HTR-8/SVneo (cell line): ENCODE measurements around the gene SSPN.

Experiments used
- DNase-seq: peaks from one replicate; pipeline ENCODE4 v3.0.0; 2011; ENCODE audit warnings: low spot score, mixed read lengths; ENCODE audit not compliant: insufficient read length
- FAIRE-seq: peaks from 2 replicates; lab custom pipeline; 2011; peaks lifted over from hg19 to GRCh38; lab: Jason Lieb, UNC

The SSPN gene

DNA sequence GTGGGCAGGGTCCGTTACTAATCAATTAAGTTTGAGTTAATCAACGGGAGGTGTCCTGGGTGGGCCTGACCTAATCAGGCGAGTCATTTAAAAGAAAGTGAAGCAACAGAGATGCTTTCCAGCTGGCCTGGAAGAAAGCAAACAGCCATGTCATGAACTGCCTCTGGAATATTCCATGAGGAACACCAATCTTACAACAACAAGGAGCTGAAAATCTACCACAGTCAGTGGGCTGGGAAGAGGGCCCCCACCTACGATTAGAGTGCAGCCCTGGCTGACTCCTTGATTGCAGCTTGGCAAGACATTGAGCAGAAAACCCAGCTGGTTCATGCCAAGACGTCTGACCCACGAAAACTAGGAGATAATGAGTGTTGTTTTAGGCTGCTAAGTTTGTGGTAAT lies 56.2 kb downstream of the SSPN start:
- DNase-seq (no peak), FAIRE-seq (peak; percentile 69)

DNA sequence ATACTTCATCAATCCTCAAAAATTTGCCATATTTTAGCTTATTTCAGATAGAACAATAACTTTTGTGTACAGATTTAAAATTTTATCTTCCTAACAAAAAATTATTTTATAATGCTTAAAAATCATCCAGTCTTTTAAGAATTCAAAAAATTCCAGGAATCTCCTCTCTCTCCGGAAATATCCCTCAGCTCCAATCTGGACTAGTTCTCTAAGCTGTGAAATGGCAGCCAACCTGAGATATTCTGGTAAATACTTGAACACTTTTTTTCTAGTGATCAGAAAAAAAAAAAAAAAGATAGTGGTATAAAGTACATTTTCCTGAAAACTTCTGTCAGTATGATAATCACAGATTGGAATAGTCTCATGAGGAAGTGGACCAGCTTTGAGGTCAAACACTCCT lies 57.6 kb downstream of the SSPN start:
- FAIRE-seq (no peak), DNase-seq (no peak)

DNA sequence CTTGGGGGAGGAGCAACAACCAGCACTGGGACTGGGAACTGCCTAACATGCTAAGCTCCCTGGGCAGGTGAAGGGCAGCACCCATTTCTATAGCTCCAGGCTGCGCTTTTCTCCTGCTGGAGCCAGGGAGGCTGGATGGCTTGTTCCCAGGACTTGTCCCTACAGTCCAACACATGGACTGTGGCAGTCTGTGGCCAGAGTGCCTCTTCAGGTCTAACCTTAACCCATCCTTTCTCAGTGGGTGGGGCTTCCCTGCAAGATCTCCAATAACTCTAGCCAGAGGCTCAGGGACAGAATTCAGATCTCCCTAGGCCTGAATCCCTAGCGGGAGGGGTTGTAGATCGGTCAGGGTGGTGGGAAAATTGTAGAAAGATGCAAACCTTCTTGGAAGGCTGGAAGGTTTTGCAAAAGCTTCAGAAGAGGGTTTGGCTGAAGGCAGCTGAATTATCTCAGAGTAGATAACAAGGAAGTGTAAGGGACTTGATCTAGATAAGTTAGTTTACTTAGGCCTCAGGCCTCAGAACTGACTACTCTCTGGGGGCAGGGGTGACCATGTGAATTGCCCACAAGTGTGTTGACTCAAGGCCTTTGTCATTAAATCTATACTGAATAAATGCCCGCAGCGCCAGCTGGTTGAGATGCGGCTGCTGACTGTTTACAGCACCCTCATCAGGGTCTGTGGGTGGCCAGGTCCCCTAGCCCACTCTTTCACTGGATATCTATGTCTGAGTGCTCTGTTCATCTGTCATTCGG lies 60.7 kb downstream of the SSPN start:
- no peak for DNase-seq
- no peak for FAIRE-seq

DNA sequence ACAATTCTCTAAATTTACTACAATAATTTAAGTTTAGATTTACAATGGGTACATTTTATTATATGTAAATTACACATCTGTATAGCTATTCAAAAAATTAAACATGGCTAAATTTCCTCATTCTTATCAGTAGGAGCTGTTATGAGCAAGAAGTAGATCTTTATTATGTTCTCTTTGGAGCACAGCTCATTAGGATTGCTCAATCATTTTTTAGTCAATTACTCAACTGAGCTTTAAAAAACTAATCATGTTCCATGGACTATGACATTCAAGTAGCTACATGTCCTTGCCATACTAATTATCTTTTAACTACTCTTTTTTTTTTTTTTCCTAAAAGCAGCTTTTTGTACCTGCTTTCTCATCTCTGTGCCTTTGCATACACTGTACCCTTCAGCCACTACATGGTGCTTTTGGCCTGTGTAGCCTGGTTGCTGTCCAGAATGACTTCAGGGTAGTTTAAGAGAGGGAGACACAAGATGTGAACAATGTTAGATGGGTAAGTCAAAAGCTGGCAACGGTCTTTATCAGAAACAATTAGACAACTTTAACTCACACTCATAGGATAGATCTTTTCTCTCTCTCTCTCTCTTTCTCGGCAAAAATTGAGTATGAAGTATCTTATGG lies 69.0 kb downstream of the SSPN start:
- no peak for FAIRE-seq
- no peak for DNase-seq

DNA sequence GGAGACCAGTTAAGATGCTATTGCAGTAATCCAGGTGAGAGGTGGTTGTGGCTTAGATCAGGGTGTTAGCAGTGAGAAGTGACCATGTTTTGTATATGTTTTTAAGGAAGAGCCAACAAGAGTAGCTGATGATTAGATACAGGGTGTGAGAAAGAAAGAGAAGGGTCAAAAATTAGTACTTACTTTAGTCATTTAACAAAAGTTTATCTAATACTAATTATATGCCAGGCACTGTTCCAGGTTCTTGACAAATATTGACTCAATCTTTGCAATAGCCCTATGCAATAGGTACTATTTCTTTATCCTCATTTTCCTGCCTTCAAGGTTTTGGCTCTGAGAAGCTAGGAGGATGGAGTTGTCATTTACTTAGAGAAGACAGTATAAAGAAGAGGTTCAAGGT lies 70.2 kb downstream of the SSPN start:
- DNase-seq = no peak
- no peak for FAIRE-seq

DNA sequence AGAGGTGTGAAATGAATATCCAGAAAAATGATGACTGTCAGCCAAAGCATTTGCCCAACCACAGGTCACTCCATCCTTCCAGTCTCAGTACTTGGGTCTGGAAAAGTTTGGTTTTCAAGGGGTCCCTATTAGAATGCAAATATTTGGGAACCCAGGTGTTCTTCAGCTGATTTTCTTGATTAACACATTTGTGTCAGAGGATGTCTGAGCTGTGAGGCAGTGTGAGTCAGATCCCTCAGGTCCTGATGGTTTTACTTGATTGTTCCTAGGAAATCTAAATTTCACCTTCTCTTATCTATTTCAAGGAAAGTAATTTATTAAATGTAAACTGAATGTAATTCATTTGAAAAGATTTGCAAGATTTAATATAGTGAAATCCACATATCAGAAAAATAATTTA lies 71.5 kb downstream of the SSPN start:
- no peak for FAIRE-seq
- no peak for DNase-seq

DNA sequence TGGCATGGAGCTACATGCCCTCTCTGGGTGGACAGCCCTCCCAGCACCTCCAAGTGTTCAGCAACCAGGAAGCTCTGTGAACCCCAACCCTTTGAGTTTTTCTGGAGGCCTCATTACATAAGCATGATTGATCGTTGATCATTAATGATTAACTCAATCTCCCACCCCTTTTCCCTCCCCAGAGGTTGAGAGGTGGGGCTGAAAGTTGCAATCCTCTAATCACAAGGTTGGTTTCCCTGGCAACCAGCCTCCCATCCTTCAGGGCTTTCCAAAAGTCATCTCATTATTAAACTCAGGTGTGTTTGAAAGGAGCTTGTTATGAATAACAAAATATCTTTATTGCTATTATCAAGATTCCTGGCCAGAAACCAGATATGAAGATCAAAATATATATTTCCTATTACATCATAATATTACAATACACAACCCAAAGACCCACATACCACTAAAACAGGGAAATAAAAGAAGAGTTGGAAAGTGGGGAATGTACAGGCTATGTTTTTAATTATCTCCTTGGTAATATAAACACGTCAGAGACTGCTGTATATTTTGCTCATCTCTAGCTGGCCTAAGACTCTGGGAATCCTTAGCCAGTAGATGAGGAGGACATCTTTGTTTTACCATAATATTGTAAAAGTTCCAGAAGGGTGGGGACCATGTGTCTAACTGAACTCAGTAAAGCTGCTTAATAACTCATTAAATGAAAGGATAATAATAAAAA lies 73.6 kb downstream of the SSPN start:
- no peak for FAIRE-seq
- no peak for DNase-seq

DNA sequence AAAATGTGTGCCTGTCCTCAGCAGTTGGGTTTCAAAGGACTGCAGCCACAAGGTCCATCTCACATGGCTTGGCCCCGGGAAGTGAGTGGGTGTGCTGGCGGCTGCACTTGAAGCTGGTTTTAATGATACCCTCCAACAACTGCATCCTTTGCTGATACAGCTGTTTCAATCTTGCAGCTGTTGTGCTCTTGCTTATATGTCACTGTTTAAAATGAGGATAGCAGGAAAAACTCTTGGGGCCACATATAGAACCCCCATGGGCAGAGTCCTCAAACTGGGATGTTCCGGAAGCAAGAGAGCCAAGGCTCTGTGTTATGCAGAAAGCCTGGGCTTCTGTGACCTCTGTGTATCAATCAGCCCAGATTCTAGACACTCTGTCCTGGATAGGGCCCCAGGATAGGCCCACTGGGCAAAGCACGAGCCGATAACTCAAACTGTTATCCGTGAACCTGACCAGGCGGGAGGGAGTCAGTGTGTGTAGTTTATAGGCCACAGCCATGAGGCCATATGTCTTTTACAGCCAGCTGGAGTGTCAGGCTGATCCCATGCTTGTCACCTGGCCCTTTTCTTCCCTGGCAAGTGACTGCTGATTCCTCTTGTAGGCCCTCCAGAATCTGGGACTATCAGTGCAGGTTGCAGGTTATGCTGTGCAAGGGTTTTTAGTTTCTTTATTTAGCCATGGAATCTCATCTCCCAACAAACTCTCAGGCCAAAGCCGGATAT lies 74.3 kb downstream of the SSPN start:
- no peak for FAIRE-seq

DNA sequence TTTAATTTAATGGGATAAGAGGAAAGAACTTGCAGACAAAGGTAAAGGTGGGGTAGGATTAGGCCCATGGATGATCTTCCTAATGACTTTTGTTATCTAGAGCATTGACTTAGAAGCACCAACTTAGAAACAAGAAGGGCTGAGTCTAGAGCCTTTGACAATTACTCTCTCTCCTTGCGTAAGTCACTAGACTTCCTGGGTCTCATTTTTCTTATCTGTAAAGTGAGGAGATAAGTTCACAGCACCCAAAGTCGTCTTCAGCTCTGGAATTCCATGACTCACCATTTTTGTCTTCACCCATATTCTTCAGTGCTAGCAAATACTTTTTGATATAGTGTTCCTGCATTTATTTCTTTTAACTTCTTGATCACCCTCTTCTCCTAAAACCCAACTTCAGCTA lies 75.7 kb downstream of the SSPN start:
- FAIRE-seq (no peak), DNase-seq (peak; percentile 32)

More for the DNA sequence above, 74.3 kb downstream of the SSPN start:
- no peak for DNase-seq

DNA sequence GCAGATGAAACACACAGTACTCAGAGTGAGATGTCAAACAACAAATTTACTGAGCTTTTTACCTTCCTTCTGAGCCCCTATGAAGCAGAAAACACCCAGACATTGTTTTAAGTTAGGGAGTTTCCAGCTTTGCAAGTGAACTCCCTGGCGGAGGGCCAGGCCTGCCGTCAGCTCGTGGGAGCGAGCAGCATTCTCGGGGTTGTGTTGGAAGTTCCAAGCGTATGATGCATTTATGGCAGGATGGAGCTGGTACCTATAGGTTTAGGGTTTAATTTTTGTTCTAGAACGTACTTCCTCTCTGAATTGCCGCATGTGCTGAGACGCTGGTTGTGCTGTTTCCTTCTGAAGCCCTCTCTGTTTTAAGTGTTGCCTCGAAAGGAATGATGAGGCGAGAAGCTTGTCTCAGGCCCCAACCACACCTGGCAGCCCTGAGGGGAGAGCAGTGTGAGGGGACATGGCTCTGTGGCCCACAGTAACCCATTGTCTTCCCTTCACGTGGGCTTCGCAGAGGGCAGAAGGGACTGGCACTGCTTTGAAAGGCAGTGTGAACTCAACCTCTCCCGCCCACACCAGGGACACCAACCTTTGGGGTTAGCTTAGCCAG lies 76.6 kb downstream of the SSPN start:
- FAIRE-seq (peak; percentile 82), DNase-seq (peak; percentile 44)

DNA sequence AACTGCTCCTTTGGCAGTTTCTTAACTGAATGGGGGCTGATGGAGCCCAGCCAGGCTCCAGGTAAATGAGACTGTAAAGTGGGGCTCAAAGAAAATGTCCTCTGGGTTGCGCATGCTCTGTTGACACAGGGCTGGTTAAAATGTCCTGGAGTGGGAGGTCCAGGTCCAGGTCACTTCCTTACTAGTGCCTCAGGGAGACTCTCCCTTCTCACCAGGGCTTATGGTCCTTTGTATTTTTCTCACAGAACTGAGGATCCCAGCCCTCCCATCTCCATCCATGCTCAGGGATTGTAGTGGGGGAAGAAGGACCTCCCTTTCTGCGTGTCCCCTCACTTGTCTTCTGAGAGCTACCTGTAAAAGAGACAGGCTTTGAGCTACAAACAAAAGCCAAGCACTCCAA lies 77.5 kb downstream of the SSPN start:
- no peak for FAIRE-seq

DNA sequence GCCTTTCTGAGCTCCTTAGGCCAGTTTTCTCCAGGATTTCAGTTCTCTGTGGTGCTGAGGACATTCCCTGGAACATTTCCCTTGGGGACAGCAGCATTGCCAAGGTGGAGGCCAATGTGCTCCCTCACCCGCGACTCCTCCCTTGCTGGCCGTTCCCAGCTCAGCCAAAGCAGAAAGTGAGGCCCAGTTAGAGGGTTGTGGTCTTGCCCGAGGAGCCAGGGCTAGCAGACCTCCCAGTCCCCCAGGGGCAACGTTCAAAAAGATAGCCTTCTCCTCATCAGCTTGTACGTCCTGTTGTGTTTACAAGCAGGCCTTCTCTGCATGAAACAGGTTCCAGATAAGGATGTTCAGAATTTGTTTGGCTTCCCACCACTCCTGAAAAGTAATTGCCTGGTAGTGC lies 78.4 kb downstream of the SSPN start:
- peak; percentile 9 for FAIRE-seq

More for the DNA sequence above, 77.5 kb downstream of the SSPN start:
- no peak for DNase-seq

DNA sequence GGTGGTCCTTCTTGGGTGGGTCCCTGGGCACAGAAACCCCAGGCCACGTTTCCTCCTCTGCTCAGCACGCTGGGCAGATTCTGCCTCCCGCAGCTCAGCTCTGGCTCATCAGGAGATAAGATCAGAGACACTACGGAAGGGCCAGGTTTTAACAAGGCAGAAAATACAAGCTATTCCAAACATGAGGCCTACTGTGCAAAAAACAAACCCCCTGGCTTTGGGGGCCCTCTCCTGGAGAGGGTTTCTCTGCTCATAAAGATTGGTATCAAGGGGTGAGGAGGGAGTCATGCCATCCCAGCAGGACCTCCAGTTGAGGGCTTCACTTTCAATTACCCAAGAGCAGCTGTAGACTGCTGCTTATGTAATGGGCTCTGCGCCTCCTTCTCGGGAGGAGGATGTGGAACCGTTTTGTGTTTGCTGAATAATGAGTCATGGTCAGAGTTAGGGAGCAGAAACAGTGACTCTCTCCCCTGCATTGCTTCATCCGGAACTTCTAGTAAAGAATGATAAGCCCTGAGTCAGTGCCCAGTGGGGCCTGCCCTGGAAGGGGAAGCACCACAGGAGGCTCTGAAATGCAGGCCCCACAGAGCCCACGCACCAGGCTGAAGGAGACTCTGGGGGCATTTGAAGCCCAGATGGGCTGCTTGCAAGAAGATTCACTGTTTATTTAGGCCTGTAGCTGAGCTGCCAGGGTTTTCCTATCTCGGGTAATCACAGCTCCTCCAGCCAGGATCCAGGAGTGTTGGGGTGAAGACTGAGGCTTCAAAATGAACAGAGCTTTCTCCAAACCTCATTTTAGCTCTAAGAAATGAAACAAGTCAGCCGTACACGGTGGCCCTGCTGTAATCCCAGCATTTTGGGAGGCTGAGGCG lies 79.3 kb downstream of the SSPN start:
- DNase-seq = peak; percentile 94

More for the DNA sequence above, 78.4 kb downstream of the SSPN start:
- no peak for DNase-seq

DNA sequence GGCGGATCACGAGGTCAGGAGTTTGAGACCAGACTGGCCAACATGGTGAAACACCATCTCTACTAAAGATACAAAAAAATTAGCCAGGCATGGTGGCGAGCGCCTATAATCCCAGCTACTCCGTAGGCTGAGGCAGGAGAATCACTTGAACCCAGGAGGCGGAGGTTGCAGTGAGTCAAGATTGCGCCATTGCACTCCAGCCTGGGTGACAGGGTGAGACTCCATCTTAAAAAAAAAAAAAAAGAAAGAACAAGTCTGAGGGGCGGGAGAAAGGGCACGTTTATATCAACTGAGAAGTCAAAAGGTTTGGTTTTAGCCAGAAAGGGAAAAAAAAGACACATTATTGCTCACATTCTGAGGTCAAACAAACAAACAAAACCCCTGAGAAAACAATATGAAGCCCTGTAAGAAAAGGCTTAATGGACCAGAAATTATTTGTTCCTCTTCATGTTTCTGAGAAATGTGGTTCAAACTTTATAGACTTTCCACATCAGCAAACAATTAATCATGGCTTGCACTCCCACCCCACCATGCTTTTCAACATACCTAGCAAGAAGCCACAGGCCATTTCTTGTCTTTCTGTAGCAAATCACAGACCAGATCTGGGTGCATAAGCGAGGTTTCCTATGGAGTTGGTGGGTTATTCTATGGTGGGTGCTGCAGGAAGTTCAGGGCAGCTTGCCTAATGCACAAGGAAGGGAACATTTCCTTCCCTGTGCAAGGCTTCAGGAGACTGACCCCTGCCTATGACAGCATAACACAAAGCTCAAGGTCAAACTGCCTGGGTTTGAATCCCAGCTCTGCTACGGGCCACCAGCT lies 80.1 kb downstream of the SSPN start:
- no peak for DNase-seq
- no peak for FAIRE-seq

More for the DNA sequence above, 79.3 kb downstream of the SSPN start:
- FAIRE-seq = peak; percentile 85

DNA sequence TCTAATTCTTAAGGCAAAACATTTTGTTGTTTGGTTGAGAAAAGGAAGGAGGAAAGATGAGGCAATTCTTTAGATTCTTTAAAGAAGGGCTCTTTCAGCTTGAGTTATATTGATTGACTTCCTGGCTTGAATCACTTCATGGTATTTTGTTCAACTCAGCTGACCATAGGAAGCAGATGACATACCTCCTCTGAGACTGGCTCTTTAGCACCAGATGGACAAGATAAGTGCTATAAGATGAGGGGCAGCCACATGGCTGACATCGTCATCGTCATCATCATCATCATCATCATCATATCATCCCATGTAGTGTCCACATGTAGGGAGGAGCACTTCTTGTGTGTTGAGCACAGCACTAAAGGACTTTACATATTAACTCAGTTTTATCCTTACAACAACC lies 81.3 kb downstream of the SSPN start:
- FAIRE-seq (peak; percentile 62), DNase-seq (no peak)

DNA sequence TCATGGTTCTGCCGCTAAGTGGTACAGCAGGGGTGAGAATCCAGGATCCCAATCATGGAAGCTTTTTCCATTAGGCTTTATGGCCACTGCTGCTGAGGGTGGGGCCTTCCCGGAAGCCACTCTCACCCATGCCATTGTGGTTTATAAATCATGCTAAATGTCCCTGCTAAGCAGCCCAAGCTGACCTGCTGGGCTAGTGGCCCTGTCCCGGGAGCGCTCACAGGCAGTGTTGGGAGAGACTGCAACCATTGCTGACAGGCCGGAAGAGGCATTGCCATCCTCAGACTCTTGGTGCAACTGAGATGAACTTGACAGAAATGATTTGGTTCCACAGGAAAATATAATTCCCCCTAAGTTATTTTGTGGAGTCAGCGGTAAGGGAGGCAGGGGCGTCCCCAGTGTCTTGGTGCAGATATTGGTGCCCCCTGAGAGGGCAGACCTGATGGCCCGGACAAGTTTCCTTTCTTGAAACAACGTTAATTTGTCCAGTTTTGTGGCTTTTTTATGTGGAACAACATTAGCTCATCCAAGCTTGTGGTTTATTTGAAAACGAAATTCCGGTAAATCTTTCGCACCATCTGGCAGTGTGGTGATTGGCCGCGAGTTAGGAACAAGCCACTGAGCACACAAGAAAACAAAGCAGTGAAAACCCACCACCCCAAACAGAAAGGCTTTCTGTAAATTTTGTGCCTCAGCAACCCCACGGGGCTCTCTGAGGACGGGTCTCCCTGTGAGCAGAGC lies 82.3 kb downstream of the SSPN start:
- no peak for FAIRE-seq
- no peak for DNase-seq

DNA sequence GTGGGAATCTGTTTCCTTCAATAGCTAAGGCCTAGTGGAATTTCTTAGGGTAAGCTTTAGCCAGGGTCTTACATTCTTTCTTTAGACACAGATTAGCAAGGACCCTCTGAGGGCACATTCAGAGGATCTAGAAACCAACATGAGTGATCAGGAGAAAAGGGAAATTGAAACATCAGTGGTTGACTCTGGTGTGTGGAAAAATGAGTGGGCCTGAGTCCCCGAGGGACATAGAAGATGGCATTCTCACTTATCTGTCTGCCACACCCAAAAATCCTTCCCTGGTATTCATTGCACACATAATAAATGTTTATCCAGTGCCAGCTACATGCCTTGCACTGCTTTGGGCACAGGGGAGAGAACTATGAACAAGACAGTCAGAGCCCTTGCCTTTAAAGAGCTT lies 82.9 kb downstream of the SSPN start:
- FAIRE-seq = no peak
- no peak for DNase-seq

DNA sequence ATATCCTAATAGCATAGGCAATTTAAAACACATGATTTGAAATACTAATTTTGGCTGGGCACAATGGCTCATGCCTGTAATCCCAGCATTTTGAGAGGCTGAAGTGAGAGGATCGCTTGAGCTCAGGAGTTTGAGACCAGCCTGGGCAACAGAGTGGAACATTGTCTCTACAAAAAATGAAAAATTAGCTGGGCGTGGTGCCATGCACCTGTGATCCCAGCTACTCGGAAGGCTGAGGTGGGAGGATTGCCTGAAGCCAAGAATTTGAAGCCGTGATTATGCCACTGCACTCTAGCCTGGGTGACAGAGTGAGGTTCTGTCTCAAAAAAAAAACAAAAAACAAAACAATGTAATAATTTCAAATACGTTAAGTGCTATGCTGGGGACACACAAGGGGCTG lies 83.3 kb downstream of the SSPN start:
- no peak for FAIRE-seq
- DNase-seq = no peak
